OCI-LY7 (cell line): Measurements from ENCODE around the gene DUSP22. TPM values are rescaled to one million over a fixed set of nuclear protein-coding genes. Genes with fewer than 3 reads are reported as not detected.
"Not testable (repeated sequence)": the region's sequence is repeated elsewhere in the genome, so short reads cannot be mapped to it uniquely, and the experiment has no call there.

Source experiments
- BruUV-seq: library from RNA; stranded (reverse); fragments of 400-500 nt; replicated peaks from 2 replicates; lab custom pipeline; 2021; lab: Mats Ljungman, UMichigan
- CTCF ChIA-PET: fragments of 300-600 bp; sonication (Branson Sonifier 250); formaldehyde crosslinking; loops from one replicate; lab custom pipeline; 2022; ENCODE audit warnings: antibody characterized with exemption; ENCODE audit not compliant: unreplicated experiment; lab: Charles Lee
- POLR2A ChIA-PET: fragments of 300-600 bp; sonication (Branson Sonifier 250); formaldehyde crosslinking; loops from one replicate; lab custom pipeline; 2022; ENCODE audit warnings: antibody characterized with exemption; lab: Charles Lee
- DNase-seq: peaks from one replicate; pipeline ENCODE4 v3.0.0-alpha.2; 2015; ENCODE audit warnings: low spot score
- H2AFZ ChIP-seq: fragments of 200-600 bp; sonication (generic), shearing (Covaris generic); 2 replicates; pipeline ENCODE4 v1.6.1; 2014; ENCODE audit warnings: mild to moderate bottlenecking, antibody characterized with exemption, low read length, moderate library complexity
- H3K27ac ChIP-seq: fragments of 200-600 bp; sonication (generic); 2 replicates; pipeline ENCODE4 v1.5.1; 2014; ENCODE audit warnings: mixed run types, low read depth, mild to moderate bottlenecking, moderate library complexity, low read length, inconsistent platforms; ENCODE audit not compliant: poor library complexity, severe bottlenecking
- H3K36me3 ChIP-seq: fragments of 200-600 bp; sonication (generic); 2 replicates; pipeline ENCODE4 v1.6.1; 2014; ENCODE audit warnings: mild to moderate bottlenecking, antibody characterized with exemption, low read length, moderate library complexity, mixed read lengths; ENCODE audit not compliant: insufficient read depth
- H3K4me1 ChIP-seq: fragments of 200-600 bp; sonication (generic); 2 replicates; pipeline ENCODE4 v1.5.1; 2014; ENCODE audit warnings: mild to moderate bottlenecking, low read length; ENCODE audit not compliant: insufficient read depth, poor library complexity, severe bottlenecking
- H3K4me2 ChIP-seq: fragments of 200-600 bp; sonication (generic); 2 replicates; pipeline ENCODE4 v1.6.1; 2014; ENCODE audit warnings: mild to moderate bottlenecking, low read length
- H3K4me3 ChIP-seq: fragments of 200-600 bp; sonication (generic); 2 replicates; pipeline ENCODE4 v1.5.1; 2014; ENCODE audit warnings: mild to moderate bottlenecking, low read depth, low read length; ENCODE audit not compliant: poor library complexity, severe bottlenecking
- H3K79me2 ChIP-seq: fragments of 200-600 bp; sonication (generic); 2 replicates; pipeline ENCODE4 v1.6.1; 2016; ENCODE audit warnings: low read depth, mild to moderate bottlenecking, low read length, moderate library complexity, mixed read lengths; ENCODE audit not compliant: insufficient read depth
- H3K9me2 ChIP-seq: fragments of 200-600 bp; sonication (generic); 2 replicates; pipeline ENCODE4 v1.6.1; 2016; ENCODE audit warnings: mild to moderate bottlenecking, low read length, mixed read lengths; ENCODE audit not compliant: insufficient read depth
- H3K9me3 ChIP-seq: fragments of 200-600 bp; sonication (generic); 2 replicates; pipeline ENCODE4 v1.6.1; 2014; ENCODE audit warnings: mild to moderate bottlenecking, mixed run types, low read length, mixed read lengths
- H4K20me1 ChIP-seq: fragments of 200-600 bp; sonication (generic); 2 replicates; pipeline ENCODE4 v1.6.1; 2014; ENCODE audit warnings: mild to moderate bottlenecking, antibody characterized with exemption, low read length, moderate library complexity, mixed read lengths; ENCODE audit not compliant: insufficient read depth
- EZH2phosphoT487 ChIP-seq: fragments of 200-600 bp; sonication (generic); IDR thresholded peaks from 2 replicates; pipeline ENCODE4 v1.6.1; 2018; ENCODE audit warnings: low read depth, borderline replicate concordance, mild to moderate bottlenecking, mixed run types, antibody characterized with exemption, low read length, moderate library complexity, mixed read lengths
- intact Hi-C: fragments of 100-400 bp; cut with micrococcal nuclease; formaldehyde crosslinking; loops from one replicate; pipeline ENCODE4 v1.10.0; 2022; ENCODE audit not compliant: unreplicated experiment
- total RNA-seq, 2 experiments: library from RNA; depleted of rRNA in 1 of 2; stranded (reverse); fragments of >200 nt in 1 of 2; shearing (Covaris generic) in 1 of 2; gene quantifications; 2 replicates each; pipeline ENCODE4 v1.2.3, GENCODE V29; 2014 to 2022
- TF ChIP-seq, protein P1 (sequence below): fragments of 200-600 bp; sonication (generic); conservative IDR thresholded peaks from 2 replicates; pipeline ENCODE4 v1.5.1; 2014; ENCODE audit warnings: mild to moderate bottlenecking, antibody characterized with exemption, low read length, moderate library complexity, mixed read lengths

Gene DUSP22
- total RNA-seq, 2 experiments from 2014 or later: 149 to 171 TPM

DNA sequence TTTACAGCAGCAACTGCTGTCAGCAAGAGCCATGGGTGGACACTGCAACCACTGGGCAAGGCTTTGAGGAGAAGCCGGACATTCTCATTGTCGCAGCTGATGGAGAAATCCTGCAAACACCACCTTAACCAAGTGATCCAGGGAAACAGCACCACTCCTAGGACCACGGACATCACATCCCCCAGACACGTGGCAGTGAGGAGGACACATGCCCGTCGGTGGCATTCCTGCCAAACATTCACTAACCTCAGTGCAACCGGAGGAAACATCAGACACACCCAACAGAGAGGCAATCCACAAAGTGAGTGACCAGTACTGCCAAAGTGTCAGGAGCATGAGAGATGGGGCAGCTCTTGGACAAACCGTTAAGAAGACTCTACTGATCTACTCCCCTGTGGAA lies 82.7 kb downstream of the DUSP22 start:
- no peaks in the 10 kb centered on the region for H3K9me2 ChIP-seq
- ChIA-PET CTCF (no interaction called here), POLR2A (interaction anchor here (0.7 to 4.6 kb wide), 2 partner anchors 12 to 59 kb away, joined by 3 to 81 read pairs; no protein-coding TSS in a partner anchor)
- H3K36me3 ChIP-seq: no peaks in the 10 kb centered on the region
- H3K79me2 ChIP-seq: no peaks in the 10 kb centered on the region
- no peak overlapping the region for H2AFZ ChIP-seq
- H4K20me1 ChIP-seq: no peaks in the 10 kb centered on the region
- peaks cover 56% of the 10 kb centered on the region for H3K4me1 ChIP-seq
- intact Hi-C loops: no loop called here
- H3K4me2 ChIP-seq: no peak overlapping the region
- no peak for DNase-seq
- BruUV-seq: no TSS peak
- TF ChIP-seq, protein P1, sequence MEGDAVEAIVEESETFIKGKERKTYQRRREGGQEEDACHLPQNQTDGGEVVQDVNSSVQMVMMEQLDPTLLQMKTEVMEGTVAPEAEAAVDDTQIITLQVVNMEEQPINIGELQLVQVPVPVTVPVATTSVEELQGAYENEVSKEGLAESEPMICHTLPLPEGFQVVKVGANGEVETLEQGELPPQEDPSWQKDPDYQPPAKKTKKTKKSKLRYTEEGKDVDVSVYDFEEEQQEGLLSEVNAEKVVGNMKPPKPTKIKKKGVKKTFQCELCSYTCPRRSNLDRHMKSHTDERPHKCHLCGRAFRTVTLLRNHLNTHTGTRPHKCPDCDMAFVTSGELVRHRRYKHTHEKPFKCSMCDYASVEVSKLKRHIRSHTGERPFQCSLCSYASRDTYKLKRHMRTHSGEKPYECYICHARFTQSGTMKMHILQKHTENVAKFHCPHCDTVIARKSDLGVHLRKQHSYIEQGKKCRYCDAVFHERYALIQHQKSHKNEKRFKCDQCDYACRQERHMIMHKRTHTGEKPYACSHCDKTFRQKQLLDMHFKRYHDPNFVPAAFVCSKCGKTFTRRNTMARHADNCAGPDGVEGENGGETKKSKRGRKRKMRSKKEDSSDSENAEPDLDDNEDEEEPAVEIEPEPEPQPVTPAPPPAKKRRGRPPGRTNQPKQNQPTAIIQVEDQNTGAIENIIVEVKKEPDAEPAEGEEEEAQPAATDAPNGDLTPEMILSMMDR: no peak
- TF ChIP-seq EZH2phosphoT487: no peak
- H3K9me3 ChIP-seq: no peaks in the 10 kb centered on the region
- no peak overlapping the region for H3K4me3 ChIP-seq
- no peak overlapping the region for H3K27ac ChIP-seq

DNA sequence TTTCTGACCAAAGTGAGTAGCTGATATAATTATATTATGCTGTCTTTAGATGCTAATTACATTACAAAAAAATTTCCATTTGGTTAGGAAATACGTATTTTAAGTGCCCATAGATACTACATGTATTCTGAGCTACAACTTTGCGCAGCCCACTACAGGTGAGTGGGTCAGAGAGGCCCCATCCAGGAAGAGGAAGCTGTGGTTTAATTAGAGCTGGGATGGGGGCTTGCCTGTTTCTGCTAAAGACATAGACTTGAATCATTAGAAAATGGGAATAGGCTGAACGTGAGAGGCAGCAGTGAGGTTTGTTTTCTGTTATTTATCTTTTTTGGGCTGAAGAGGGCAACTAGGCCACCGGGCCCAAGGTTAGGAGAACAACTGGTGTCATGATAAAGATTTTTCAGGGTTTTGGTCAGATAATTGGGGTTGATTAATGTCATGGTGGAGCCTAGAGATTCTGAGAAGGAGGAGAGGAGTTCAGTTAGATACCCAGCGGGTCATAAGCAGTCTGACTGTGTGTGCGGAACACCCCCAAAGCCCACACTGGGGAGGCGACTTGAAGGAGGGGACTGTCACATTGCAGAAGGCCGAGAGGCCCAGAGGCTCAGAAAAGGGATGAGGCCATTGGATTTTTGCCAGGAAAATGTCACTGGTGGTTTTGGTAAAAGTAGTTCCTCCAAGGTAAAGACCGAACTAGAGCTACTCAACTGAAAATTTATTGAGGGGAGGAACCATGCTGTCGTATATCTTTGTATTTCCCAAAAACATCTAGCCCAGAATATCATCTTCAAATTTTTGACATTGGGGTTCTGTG lies 84.7 kb downstream of the DUSP22 start:
- Histone ChIP-seq H2AFZ (peak overlapping the region; percentile 77), H3K4me1 (peaks cover 55% of the 10 kb centered on the region), H3K36me3 (no peaks in the 10 kb centered on the region), H3K79me2 (no peaks in the 10 kb centered on the region), H3K4me3 (peak overlapping the region; percentile 28), H3K9me3 (no peaks in the 10 kb centered on the region), H3K27ac (peak overlapping the region; percentile 49), H3K9me2 (no peaks in the 10 kb centered on the region), H4K20me1 (no peaks in the 10 kb centered on the region), H3K4me2 (peak overlapping the region; percentile 65)
- ChIA-PET POLR2A (interaction anchor here (0.7 to 4.6 kb wide), 15 partner anchors 11 to 159 kb away, joined by 3 to 81 read pairs (median 6); partner anchors contain the start of gene IRF4), CTCF (interaction anchor here (1.0 to 1.3 kb wide), 5 partner anchors 8 to 45 kb away, joined by 3 to 5 read pairs (median 3); partner anchors contain the start of gene IRF4)
- BruUV-seq: no TSS peak
- DNase-seq: peak; percentile 70
- TF ChIP-seq, protein P1: no peak
- TF ChIP-seq EZH2phosphoT487: no peak
- intact Hi-C loops: no loop called here

DNA sequence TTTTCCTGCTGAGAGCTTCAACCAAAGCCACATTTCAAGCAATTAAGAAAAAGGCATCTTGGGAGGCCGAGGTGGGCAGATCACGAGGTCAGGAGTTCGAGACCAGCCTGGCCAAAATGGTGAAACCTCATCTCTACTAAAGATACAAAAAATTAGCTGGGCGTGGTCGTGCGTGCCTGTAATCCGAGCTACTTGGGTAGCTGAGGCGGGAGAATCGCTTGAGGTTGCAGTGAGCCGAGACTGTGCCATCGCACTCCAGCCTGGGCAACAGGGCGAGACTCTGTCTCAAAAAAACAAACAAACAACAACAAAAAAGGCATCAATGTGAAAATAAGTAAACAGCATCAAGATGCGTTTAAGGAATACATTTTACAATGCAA lies 85.3 kb downstream of the DUSP22 start:
- H3K79me2 ChIP-seq, CTCF ChIA-PET, H3K4me3 ChIP-seq, H3K9me2 ChIP-seq, intact Hi-C loops, DNase-seq, BruUV-seq, H3K9me3 ChIP-seq, H4K20me1 ChIP-seq, H3K27ac ChIP-seq, H3K36me3 ChIP-seq: not testable (repeated sequence)
- Histone ChIP-seq H2AFZ (peak overlapping the region; percentile 77; the same call in 1 of the 2 replicates), H3K4me1 (peaks cover 49% of the 10 kb centered on the region), H3K4me2 (peak overlapping the region; percentile 65)
- POLR2A ChIA-PET: interaction anchor here (0.6 to 4.6 kb wide), 8 partner anchors 10 to 408 kb away, joined by 3 to 81 read pairs (median 6); partner anchors contain the start of gene IRF4
